Activated CD4-positive, alpha-beta T cell treated with anti-CD3 and anti-CD28 coated beads, Interleukin-2, amount 10 ng/mL, durations not matched to agents 7 days and 5 days (primary cell): ENCODE measurements around the gene G6PC2. TPM values are rescaled to one million over a fixed set of nuclear protein-coding genes. Genes with fewer than 3 reads are reported as not detected.

Experiments
- CTCF ChIA-PET: fragments of 350-600 bp; sonication (Branson Sonifier 250); formaldehyde crosslinking; loops from one replicate; lab custom pipeline; 2021; ENCODE audit warnings: antibody characterized with exemption; lab: Charles Lee
- POLR2A ChIA-PET: fragments of 350-600 bp; sonication (Branson Sonifier 250); formaldehyde crosslinking; loops from one replicate; lab custom pipeline; 2021; ENCODE audit warnings: antibody characterized with exemption; lab: Charles Lee
- DNase-seq: peaks from one replicate; pipeline ENCODE4 v3.0.0-alpha.2; 2020
- H3K27ac Mint-ChIP-seq: one replicate; pipeline ENCODE4 v1.8.0; 2021; ENCODE audit warnings: mild to moderate bottlenecking, moderate library complexity, mixed read lengths
- H3K27me3 Mint-ChIP-seq: one replicate; pipeline ENCODE4 v1.8.0; 2021; ENCODE audit warnings: mixed read lengths
- H3K36me3 Mint-ChIP-seq: one replicate; pipeline ENCODE4 v1.8.0; 2021; ENCODE audit warnings: low read depth, mixed read lengths
- H3K4me1 Mint-ChIP-seq: one replicate; pipeline ENCODE4 v1.8.0; 2021; ENCODE audit warnings: mixed read lengths
- H3K4me3 Mint-ChIP-seq: one replicate; pipeline ENCODE4 v1.8.0; 2021; ENCODE audit warnings: mild to moderate bottlenecking, moderate library complexity, mixed read lengths
- H3K9me3 Mint-ChIP-seq: one replicate; pipeline ENCODE4 v1.8.0; 2021; ENCODE audit warnings: mixed read lengths
- total RNA-seq, 2 experiments: library from RNA; stranded (reverse); gene quantifications; one replicate each; pipeline ENCODE4 v1.2.3, GENCODE V29; 2021

Gene G6PC2
- total RNA-seq, 2 experiments from 2014 or later = not detected

GRCh38 chr2:168935810-168936581, 34.9 kb downstream of the G6PC2 start:
- CTCF ChIA-PET = no interaction called here
- Mint-ChIP-seq H3K4me3 (no peak overlapping the region), H3K27me3 (peaks cover 19% of the 10 kb centered on the region), H3K9me3 (no peaks in the 10 kb centered on the region), H3K36me3 (no peaks in the 10 kb centered on the region), H3K27ac (no peak overlapping the region), H3K4me1 (no peaks in the 10 kb centered on the region)
- no peak for DNase-seq
- POLR2A ChIA-PET = no interaction called here

- DNase-seq = no peak
- Mint-ChIP-seq H3K9me3 (no peaks in the 10 kb centered on the region), H3K27me3 (peaks cover 16% of the 10 kb centered on the region), H3K4me3 (no peak overlapping the region), H3K4me1 (no peaks in the 10 kb centered on the region), H3K36me3 (no peaks in the 10 kb centered on the region), H3K27ac (no peak overlapping the region)
- ChIA-PET CTCF (no interaction called here), POLR2A (no interaction called here)
These were observed 38.0 kb downstream of the G6PC2 start for GRCh38 chr2:168939061-168939460.

GRCh38 chr2:168939918-168940317, 38.8 kb downstream of the G6PC2 start:
- POLR2A ChIA-PET = no interaction called here
- H3K4me1 Mint-ChIP-seq = no peaks in the 10 kb centered on the region
- no peak overlapping the region for H3K4me3 Mint-ChIP-seq
- no peaks in the 10 kb centered on the region for H3K36me3 Mint-ChIP-seq
- CTCF ChIA-PET = no interaction called here
- H3K27ac Mint-ChIP-seq = no peak overlapping the region
- no peak for DNase-seq
- no peaks in the 10 kb centered on the region for H3K9me3 Mint-ChIP-seq
- peaks cover 19% of the 10 kb centered on the region for H3K27me3 Mint-ChIP-seq

- no peaks in the 10 kb centered on the region for H3K36me3 Mint-ChIP-seq
- no peak overlapping the region for H3K27ac Mint-ChIP-seq
- H3K9me3 Mint-ChIP-seq = no peaks in the 10 kb centered on the region
- ChIA-PET CTCF (interaction anchor here (1.0 kb wide), 1 partner anchor 757 kb away, joined by 3 read pairs; no protein-coding TSS in a partner anchor), POLR2A (no interaction called here)
- DNase-seq = no peak
- H3K27me3 Mint-ChIP-seq = peaks cover 18% of the 10 kb centered on the region
- no peak overlapping the region for H3K4me3 Mint-ChIP-seq
- H3K4me1 Mint-ChIP-seq = no peaks in the 10 kb centered on the region
These were observed 40.2 kb downstream of the G6PC2 start for GRCh38 chr2:168941297-168941696.

- ChIA-PET POLR2A (no interaction called here), CTCF (no interaction called here)
- DNase-seq = no peak
- H3K36me3 Mint-ChIP-seq = no peaks in the 10 kb centered on the region
- no peaks in the 10 kb centered on the region for H3K4me1 Mint-ChIP-seq
- H3K4me3 Mint-ChIP-seq = no peak overlapping the region
- H3K27me3 Mint-ChIP-seq = peaks cover 20% of the 10 kb centered on the region
- no peaks in the 10 kb centered on the region for H3K9me3 Mint-ChIP-seq
- H3K27ac Mint-ChIP-seq = no peak overlapping the region
These were observed 43.0 kb downstream of the G6PC2 start for GRCh38 chr2:168944065-168944464.

GRCh38 chr2:168945508-168945907, 44.4 kb downstream of the G6PC2 start:
- no peaks in the 10 kb centered on the region for H3K36me3 Mint-ChIP-seq
- no peak for DNase-seq
- H3K4me1 Mint-ChIP-seq = no peaks in the 10 kb centered on the region
- ChIA-PET POLR2A (no interaction called here), CTCF (interaction anchor here (0.5 kb wide), 1 partner anchor 26 kb away, joined by 3 read pairs; no protein-coding TSS in a partner anchor)
- H3K4me3 Mint-ChIP-seq = no peak overlapping the region
- H3K27ac Mint-ChIP-seq = no peak overlapping the region
- H3K9me3 Mint-ChIP-seq = no peaks in the 10 kb centered on the region
- peaks cover 20% of the 10 kb centered on the region for H3K27me3 Mint-ChIP-seq

- Mint-ChIP-seq H3K27ac (no peak overlapping the region), H3K36me3 (no peaks in the 10 kb centered on the region), H3K4me3 (no peak overlapping the region), H3K9me3 (peaks cover 7% of the 10 kb centered on the region), H3K4me1 (no peaks in the 10 kb centered on the region), H3K27me3 (peaks cover 31% of the 10 kb centered on the region)
- no peak for DNase-seq
- ChIA-PET POLR2A (no interaction called here), CTCF (interaction anchor here (1.3 kb wide), 1 partner anchor 16 kb away, joined by 3 read pairs; no protein-coding TSS in a partner anchor)
These were observed 47.6 kb downstream of the G6PC2 start for GRCh38 chr2:168948621-168949212.

- Mint-ChIP-seq H3K27me3 (peaks cover 29% of the 10 kb centered on the region), H3K36me3 (peaks cover 2% of the 10 kb centered on the region), H3K4me1 (no peaks in the 10 kb centered on the region), H3K27ac (no peak overlapping the region), H3K9me3 (peaks cover 9% of the 10 kb centered on the region), H3K4me3 (no peak overlapping the region)
- CTCF ChIA-PET = interaction anchor here (1.3 kb wide), 1 partner anchor 16 kb away, joined by 3 read pairs; no protein-coding TSS in a partner anchor
- no peak for DNase-seq
- POLR2A ChIA-PET = no interaction called here
These were observed 48.2 kb downstream of the G6PC2 start for GRCh38 chr2:168949324-168949723.

- ChIA-PET CTCF (no interaction called here), POLR2A (no interaction called here)
- H3K27me3 Mint-ChIP-seq = peaks cover 28% of the 10 kb centered on the region
These were observed 50.8 kb downstream of the G6PC2 start for GRCh38 chr2:168951871-168952270.

GRCh38 chr2:168952424-168952823, 51.3 kb downstream of the G6PC2 start:
- H3K27ac Mint-ChIP-seq = no peak overlapping the region
- H3K36me3 Mint-ChIP-seq = peaks cover 2% of the 10 kb centered on the region
- POLR2A ChIA-PET = no interaction called here
- H3K27me3 Mint-ChIP-seq = peaks cover 26% of the 10 kb centered on the region
- no peak overlapping the region for H3K4me3 Mint-ChIP-seq
- CTCF ChIA-PET = no interaction called here
- H3K9me3 Mint-ChIP-seq = peaks cover 13% of the 10 kb centered on the region
- DNase-seq = no peak
- no peaks in the 10 kb centered on the region for H3K4me1 Mint-ChIP-seq

More at GRCh38 chr2:168951871-168952270, 50.8 kb downstream of the G6PC2 start:
- no peak for DNase-seq
- Mint-ChIP-seq H3K36me3 (peaks cover 2% of the 10 kb centered on the region), H3K9me3 (peaks cover 13% of the 10 kb centered on the region), H3K4me3 (no peak overlapping the region), H3K4me1 (no peaks in the 10 kb centered on the region), H3K27ac (no peak overlapping the region)

- POLR2A ChIA-PET = no interaction called here
- peaks cover 13% of the 10 kb centered on the region for H3K9me3 Mint-ChIP-seq
- no peaks in the 10 kb centered on the region for H3K4me1 Mint-ChIP-seq
- H3K27me3 Mint-ChIP-seq = peaks cover 26% of the 10 kb centered on the region
- DNase-seq = no peak
- CTCF ChIA-PET = no interaction called here
- no peak overlapping the region for H3K27ac Mint-ChIP-seq
- H3K36me3 Mint-ChIP-seq = peaks cover 2% of the 10 kb centered on the region
- H3K4me3 Mint-ChIP-seq = no peak overlapping the region
These were observed 53.2 kb downstream of the G6PC2 start for GRCh38 chr2:168954256-168954655.

GRCh38 chr2:168955321-168955720, 54.2 kb downstream of the G6PC2 start:
- ChIA-PET CTCF (no interaction called here), POLR2A (no interaction called here)
- peaks cover 2% of the 10 kb centered on the region for H3K36me3 Mint-ChIP-seq

GRCh38 chr2:168956392-168956791, 55.3 kb downstream of the G6PC2 start:
- CTCF ChIA-PET = no interaction called here
- POLR2A ChIA-PET = no interaction called here
- no peak for DNase-seq
- Mint-ChIP-seq H3K36me3 (peaks cover 2% of the 10 kb centered on the region), H3K9me3 (peaks cover 13% of the 10 kb centered on the region), H3K4me1 (peaks cover under 1% of the 10 kb centered on the region), H3K4me3 (no peak overlapping the region), H3K27ac (no peak overlapping the region), H3K27me3 (peaks cover 21% of the 10 kb centered on the region)

More at GRCh38 chr2:168955321-168955720, 54.2 kb downstream of the G6PC2 start:
- Mint-ChIP-seq H3K4me1 (no peaks in the 10 kb centered on the region), H3K27me3 (peaks cover 26% of the 10 kb centered on the region), H3K27ac (no peak overlapping the region), H3K9me3 (peaks cover 13% of the 10 kb centered on the region), H3K4me3 (no peak overlapping the region)
- no peak for DNase-seq
